Stomach (tissue), 9 donors: Measurements from ENCODE around the gene TTR. TPM values are rescaled to one million over a fixed set of nuclear protein-coding genes. Genes with fewer than 3 reads are reported as not detected.

Experiments
- DNase-seq, 2 donors: peaks; one replicate each; pipeline versions ENCODE4 v3.0.0 to v3.0.0-alpha.2; 2013 to 2019
- H3K27ac ChIP-seq, 5 donors: fragments of 200-600 bp in 4 of 5; sonication (generic) in 4 of 5; one replicate each; pipeline ENCODE4 v1.5.1; 2013 to 2019; ENCODE audit warnings: mild to moderate bottlenecking in 1 of 5, moderate library complexity in 1 of 5
- H3K27me3 ChIP-seq, 3 donors: fragments of 200-600 bp; sonication (generic); one replicate each; pipeline ENCODE4 v1.5.1; 2017 to 2019; ENCODE audit warnings: mixed run types in 1 of 3
- H3K36me3 ChIP-seq, 4 donors: fragments of 200-600 bp; sonication (generic); 1 replicate in 3 of 4; 2 replicates in 1 of 4; pipeline ENCODE4 v1.5.1; 2016 to 2019
- H3K4me1 ChIP-seq, 4 donors: fragments of 200-600 bp; sonication (generic); one replicate each; pipeline ENCODE4 v1.5.1; 2016 to 2019
- H3K4me3 ChIP-seq, 4 donors: fragments of 200-600 bp; sonication (generic) in 3 of 4; one replicate each; pipeline ENCODE4 v1.5.1; 2016 to 2019; ENCODE audit warnings: mild to moderate bottlenecking in 1 of 4
- H3K9me3 ChIP-seq, 4 donors: fragments of 200-600 bp; sonication (generic); one replicate each; pipeline ENCODE4 v1.5.1; 2016 to 2019
- CTCF ChIP-seq, 7 experiments: fragments of 450-650 bp in 4 of 7; fragments of 200-600 bp in 3 of 7; sonication (generic) in 3 of 7; IDR thresholded peaks; one replicate each; pipeline ENCODE4 v1.5.1; 2016 to 2019; ENCODE audit warnings: antibody characterized with exemption in 7 of 7, control low read depth in 2 of 7, mild to moderate bottlenecking in 1 of 7
- EP300 ChIP-seq: sonication (generic); formaldehyde crosslinking; IDR thresholded peaks from one replicate; pipeline ENCODE4 v1.6.1; 2017; ENCODE audit warnings: antibody characterized with exemption
- POLR2A ChIP-seq, 4 donors: fragments of 450-650 bp; IDR thresholded peaks; one replicate each; pipeline ENCODE4 v1.6.1; 2016; ENCODE audit warnings: antibody characterized with exemption in 4 of 4, control low read depth in 2 of 4, mild to moderate bottlenecking in 1 of 4, moderate library complexity in 1 of 4
- POLR2AphosphoS5 ChIP-seq, 3 donors: sonication (generic); formaldehyde crosslinking; IDR thresholded peaks; one replicate each; pipeline ENCODE4 v1.6.1; 2016; ENCODE audit warnings: antibody characterized with exemption in 3 of 3
- WGBS, 5 donors: extraction: QIAGEN DNeasy Blood & Tissue Kit in 3 of 5; methylation state at CpG; one replicate each; pipeline versions ENCODE4 v1.1.5 to v1.1.7; 2013 to 2018; 5-methylcytosine and 5-hydroxymethylcytosine counted together
- intact Hi-C: fragments of 100-400 bp; cut with DNase I; formaldehyde crosslinking; loops from one replicate; pipeline ENCODE4 v1.15.1; 2023; ENCODE audit warnings: low total_unique reads
- polyA plus RNA-seq, 3 donors: library from polyadenylated mRNA; stranded (reverse); fragments of 200-250 nt; gene quantifications; one replicate each; pipeline ENCODE4 v1.2.3, GENCODE V29; 2013
- total RNA-seq, 5 donors: library from RNA; depleted of rRNA; stranded (reverse); fragments of >200 nt; gene quantifications; one replicate each; pipeline versions ENCODE4 v1.1.0 to v1.2.3, GENCODE V29; 2014 to 2016
- donor health status: healthy with polysubstance abuse.
- donor health status: Bipolar disorder and iron deficiency.
- donor health status: healthy.

TTR gene
- total and polyA plus RNA-seq, 8 donors: 2.5 to 24.8 (median 8.0) TPM; not detected in 3

- Histone ChIP-seq H3K27ac (no peak overlapping the region), H3K36me3 (no peaks in the 10 kb centered on the region), H3K4me3 (no peak overlapping the region), H3K9me3 (no peaks in the 10 kb centered on the region), H3K4me1 (no peaks in the 10 kb centered on the region), H3K27me3 (no peaks in the 10 kb centered on the region)
- DNase-seq: no peak
- TF ChIP-seq POLR2A (IDR thresholded peaks at IDR 0.05): no peak
- no peak for TF ChIP-seq CTCF (IDR thresholded peaks at IDR 0.05)
- TF ChIP-seq EP300: no peak
- no peak for TF ChIP-seq POLR2AphosphoS5 (IDR thresholded peaks at IDR 0.05)
- intact Hi-C loops: no loop called here
- 91 to 97% (median 94%) methylated on average over 4 of the region's 4 CpGs for WGBS, 5 donors
Observed at GRCh38 chr18:31630549-31630948, 38.9 kb downstream of the TTR start.

GRCh38 chr18:31631526-31631925 is 39.8 kb downstream of the TTR start:
- Histone ChIP-seq H3K36me3 (peaks cover 0 to 2% (median 0%) of the 10 kb centered on the region in 4 donors), H3K9me3 (no peaks in the 10 kb centered on the region), H3K4me3 (no peak overlapping the region), H3K27ac (no peak overlapping the region), H3K27me3 (no peaks in the 10 kb centered on the region), H3K4me1 (no peaks in the 10 kb centered on the region)
- intact Hi-C loops: no loop called here
- WGBS, 5 donors: 93 to 100% (median 97%) methylated on average over 1 of the region's 1 CpG
- TF ChIP-seq POLR2AphosphoS5 (IDR thresholded peaks at IDR 0.05): no peak
- no peak for TF ChIP-seq CTCF (IDR thresholded peaks at IDR 0.05)
- no peak for TF ChIP-seq EP300
- no peak for TF ChIP-seq POLR2A (IDR thresholded peaks at IDR 0.05)
- DNase-seq: no peak

GRCh38 chr18:31632356-31632755 is 40.7 kb downstream of the TTR start:
- TF ChIP-seq POLR2AphosphoS5 (IDR thresholded peaks at IDR 0.05): no peak
- no peak for TF ChIP-seq CTCF (IDR thresholded peaks at IDR 0.05)
- no peak for TF ChIP-seq POLR2A (IDR thresholded peaks at IDR 0.05)
- no peak for TF ChIP-seq EP300
- Histone ChIP-seq H3K36me3 (peaks cover 0 to 5% (median 0%) of the 10 kb centered on the region in 4 donors), H3K4me1 (no peaks in the 10 kb centered on the region), H3K9me3 (no peaks in the 10 kb centered on the region), H3K4me3 (no peak overlapping the region), H3K27me3 (no peaks in the 10 kb centered on the region), H3K27ac (no peak overlapping the region)
- intact Hi-C loops: no loop called here
- 92 to 100% (median 94%) methylated on average over 1 of the region's 1 CpG for WGBS, 5 donors
- DNase-seq: no peak

- intact Hi-C loops: no loop called here
- Histone ChIP-seq H3K27me3 (no peaks in the 10 kb centered on the region), H3K36me3 (peaks cover 0 to 5% (median 0%) of the 10 kb centered on the region in 4 donors), H3K4me1 (no peaks in the 10 kb centered on the region), H3K9me3 (no peaks in the 10 kb centered on the region), H3K27ac (no peak overlapping the region), H3K4me3 (no peak overlapping the region)
- DNase-seq: no peak
- TF ChIP-seq POLR2AphosphoS5 (IDR thresholded peaks at IDR 0.05): no peak
- 68 to 78% (median 75%) methylated on average over 10 of the region's 10 CpGs for WGBS, 5 donors
Observed at GRCh38 chr18:31633392-31634330, 42.0 kb downstream of the TTR start.

- intact Hi-C loops: no loop called here
- WGBS, 5 donors: 67 to 84% (median 74%) methylated on average over 3 of the region's 3 CpGs
- no peak for DNase-seq
- Histone ChIP-seq H3K27ac (no peak overlapping the region), H3K4me3 (no peak overlapping the region), H3K9me3 (no peaks in the 10 kb centered on the region), H3K36me3 (peaks cover 0 to 5% (median 0%) of the 10 kb centered on the region in 4 donors), H3K27me3 (no peaks in the 10 kb centered on the region), H3K4me1 (no peaks in the 10 kb centered on the region)
- no peak for TF ChIP-seq EP300
- TF ChIP-seq CTCF (IDR thresholded peaks at IDR 0.05): no peak
- TF ChIP-seq POLR2AphosphoS5 (IDR thresholded peaks at IDR 0.05): no peak
- TF ChIP-seq POLR2A (IDR thresholded peaks at IDR 0.05): no peak
Observed at GRCh38 chr18:31634331-31634713, 42.6 kb downstream of the TTR start.
